HT1080 (cell line): Measurements from ENCODE around the gene DEAF1. TPM values are rescaled to one million over a fixed set of nuclear protein-coding genes. Genes with fewer than 3 reads are reported as not detected.
"Not testable (repeated sequence)": the region's sequence is repeated elsewhere in the genome, so short reads cannot be mapped to it uniquely, and the experiment has no call there.

Source experiments
- DNase-seq: peaks from one replicate; pipeline ENCODE4 v3.0.0-alpha.2; 2015; ENCODE audit warnings: low read depth
- total RNA-seq: library from RNA; depleted of rRNA; stranded (reverse); fragments of >200 nt; shearing (Covaris generic); gene quantifications from 2 replicates; pipeline ENCODE4 v1.2.3, GENCODE V29; 2014

Gene DEAF1
- total RNA-seq, 1 experiment from 2014 or later, result 64.5 TPM

GRCh38 chr11:653136-653535, 41.9 kb downstream of the DEAF1 start:
- not testable (repeated sequence) for DNase-seq

DNA sequence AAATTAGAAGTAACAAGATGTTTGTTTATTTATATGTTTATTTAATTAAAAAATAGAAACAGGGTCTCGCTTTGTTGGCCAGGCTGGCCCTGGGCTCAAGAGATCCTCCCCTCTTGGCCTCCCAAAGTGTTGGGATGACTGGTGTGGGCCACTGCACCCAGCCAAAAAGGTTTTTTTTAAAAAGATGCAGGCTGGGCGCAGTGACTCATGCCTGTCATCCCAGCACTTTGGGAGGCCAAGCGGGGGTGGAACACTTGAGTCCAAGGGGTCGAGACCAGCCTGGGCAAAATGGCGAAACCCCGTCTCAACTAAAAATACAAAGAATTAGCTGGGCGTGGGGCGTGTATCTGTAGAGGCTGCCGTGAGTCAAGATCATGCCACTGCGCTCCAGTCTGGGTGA, 44.5 kb downstream of the DEAF1 start:
- no peak for DNase-seq

GRCh38 chr11:647672-648158, 47.3 kb downstream of the DEAF1 start:
- not testable (repeated sequence) for DNase-seq

DNA sequence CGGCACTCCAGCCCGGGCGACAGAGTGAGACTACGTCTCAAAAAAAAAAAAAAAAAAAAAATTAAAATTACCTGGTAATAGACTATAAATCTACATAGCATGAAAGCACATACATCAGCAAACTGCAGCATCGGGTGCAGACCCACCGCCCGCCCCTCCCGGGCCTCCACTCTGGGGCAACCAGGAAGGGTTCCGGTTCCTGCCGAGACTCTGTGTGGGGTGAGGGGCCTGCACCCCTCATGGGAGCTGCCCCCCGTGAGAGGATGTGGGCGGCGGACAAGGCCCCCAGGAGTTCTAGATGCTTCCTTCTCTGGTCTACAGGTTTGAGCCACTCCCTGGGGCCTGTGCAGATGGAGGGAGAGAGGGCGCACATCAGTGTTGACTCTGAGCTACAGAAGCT, 48.8 kb downstream of the DEAF1 start:
- no peak for DNase-seq

DNA sequence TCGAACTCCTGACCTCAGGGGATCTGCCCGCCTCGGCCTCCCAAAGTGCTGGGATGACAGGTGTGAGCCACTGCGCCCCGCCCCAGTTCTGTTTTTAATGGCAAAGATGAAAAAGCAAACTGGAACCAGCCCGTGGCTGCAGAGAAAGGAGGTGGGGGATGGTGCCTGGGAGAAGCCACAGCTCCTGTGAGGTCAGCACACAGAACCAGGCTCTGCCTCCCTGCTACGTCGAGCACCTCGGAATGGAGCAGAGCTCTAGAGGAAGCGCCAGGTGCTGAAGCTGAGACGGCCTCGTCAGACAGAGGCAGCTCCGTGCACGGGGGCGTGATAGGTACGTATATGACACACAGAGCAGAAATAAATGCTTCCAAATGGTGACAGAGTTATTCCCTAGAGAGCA, 49.5 kb downstream of the DEAF1 start:
- no peak for DNase-seq

- no peak for DNase-seq
These were observed 50.9 kb downstream of the DEAF1 start for GRCh38 chr11:643849-644738.

DNA sequence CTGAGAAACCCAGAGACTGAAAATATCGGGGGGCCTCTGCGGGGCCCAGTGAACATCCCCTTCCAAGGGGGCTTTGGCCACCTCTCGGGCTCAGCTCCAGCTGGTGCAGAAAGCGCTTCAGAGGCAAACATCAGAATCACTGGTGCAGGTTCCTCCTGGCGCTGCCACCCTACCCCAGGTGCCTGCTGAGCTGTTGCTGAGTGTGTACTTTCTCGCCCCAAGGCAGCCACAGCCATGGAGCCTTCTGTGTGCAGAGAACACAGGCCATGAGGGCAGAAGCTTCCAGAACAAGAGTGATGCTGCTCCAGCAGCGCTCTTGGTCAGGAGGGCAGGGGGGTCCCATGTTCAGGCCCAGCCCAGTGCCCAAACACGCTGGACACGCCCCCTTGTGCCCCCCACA, 51.7 kb downstream of the DEAF1 start:
- no peak for DNase-seq

DNA sequence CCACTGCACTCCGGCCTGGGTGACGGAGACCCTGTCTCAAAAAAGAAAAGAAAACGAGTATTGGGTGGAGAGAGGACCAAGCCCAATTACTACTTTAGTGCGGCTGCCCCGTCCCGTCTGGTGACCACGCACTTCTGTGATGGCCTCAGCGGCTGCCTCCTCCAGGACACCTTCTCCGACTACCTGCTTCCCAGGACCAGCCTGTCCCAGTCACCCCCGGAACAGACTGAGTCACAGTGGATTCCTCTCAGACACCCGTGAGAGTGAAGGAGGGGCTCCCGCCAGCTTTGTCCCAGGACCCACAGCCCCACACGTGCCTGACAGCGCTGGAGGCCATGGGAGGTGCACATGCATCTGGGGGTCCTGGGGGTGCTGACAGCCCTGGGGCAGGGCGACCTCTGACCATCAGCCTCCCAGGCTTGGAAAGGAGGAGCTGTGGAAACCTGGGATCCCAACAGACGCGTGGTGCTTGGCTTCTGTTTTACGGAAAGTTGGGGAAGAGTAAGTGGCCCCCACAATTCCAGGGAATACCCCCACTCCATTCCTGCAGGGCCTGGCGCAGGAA, 53.1 kb downstream of the DEAF1 start:
- DNase-seq, result no peak

GRCh38 chr11:640021-640706, 54.9 kb downstream of the DEAF1 start:
- no peak for DNase-seq

GRCh38 chr11:639332-639955, 55.6 kb downstream of the DEAF1 start:
- DNase-seq, result no peak

GRCh38 chr11:638631-639331, 56.2 kb downstream of the DEAF1 start:
- DNase-seq, result no peak

- no peak for DNase-seq
These were observed 57.2 kb downstream of the DEAF1 start for GRCh38 chr11:637593-638521.

DNA sequence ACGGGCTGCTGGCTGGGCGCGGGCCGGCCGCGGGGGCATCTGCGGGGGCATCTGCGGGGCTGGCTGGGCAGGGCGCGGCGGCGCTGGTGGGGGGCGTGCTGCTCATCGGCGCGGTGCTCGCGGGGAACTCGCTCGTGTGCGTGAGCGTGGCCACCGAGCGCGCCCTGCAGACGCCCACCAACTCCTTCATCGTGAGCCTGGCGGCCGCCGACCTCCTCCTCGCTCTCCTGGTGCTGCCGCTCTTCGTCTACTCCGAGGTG, 57.8 kb downstream of the DEAF1 start:
- DNase-seq, result no peak

DNA sequence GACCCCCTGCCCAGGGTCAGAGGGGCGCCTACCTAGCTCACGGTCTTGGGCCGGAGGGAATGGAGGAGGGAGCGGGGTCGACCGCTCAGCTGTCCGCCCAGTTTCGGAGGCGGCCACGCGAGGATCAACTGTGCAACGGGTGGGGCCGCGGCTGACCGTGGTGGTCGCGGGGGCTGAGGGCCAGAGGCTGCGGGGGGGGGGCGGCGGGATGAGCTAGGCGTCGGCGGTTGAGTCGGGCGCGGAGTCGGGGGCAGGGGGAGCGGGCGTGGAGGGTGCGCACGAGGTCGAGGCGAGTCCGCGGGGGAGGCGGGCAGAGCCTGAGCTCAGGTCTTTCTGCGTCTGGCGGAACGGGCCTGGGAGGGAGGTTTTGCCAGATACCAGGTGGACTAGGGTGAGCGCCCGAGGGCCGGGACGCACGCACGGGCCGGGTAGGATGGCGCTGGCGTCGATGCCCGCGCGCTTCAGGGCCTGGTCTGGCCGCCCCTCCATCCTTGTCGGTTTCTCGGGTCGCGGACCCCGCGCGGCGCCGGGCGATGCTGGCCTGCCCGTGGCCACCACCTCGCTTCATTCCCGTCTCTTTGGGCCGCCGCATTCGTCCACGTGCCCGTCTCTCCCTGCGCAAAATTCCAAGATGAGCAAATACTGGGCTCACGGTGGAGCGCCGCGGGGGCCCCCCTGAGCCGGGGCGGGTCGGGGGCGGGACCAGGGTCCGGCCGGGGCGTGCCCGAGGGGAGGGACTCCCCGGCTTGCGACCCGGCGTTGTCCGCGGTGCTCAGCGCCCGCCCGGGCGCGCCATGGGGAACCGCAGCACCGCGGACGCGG, 58.3 kb downstream of the DEAF1 start, which contains the start of gene DRD4:
Gene DRD4, plus strand, starts transcription at position 759 of the 822 bp plus-strand sequence. Its CDS starts 36 bp downstream, at position 795.
- no peak for DNase-seq

DNA sequence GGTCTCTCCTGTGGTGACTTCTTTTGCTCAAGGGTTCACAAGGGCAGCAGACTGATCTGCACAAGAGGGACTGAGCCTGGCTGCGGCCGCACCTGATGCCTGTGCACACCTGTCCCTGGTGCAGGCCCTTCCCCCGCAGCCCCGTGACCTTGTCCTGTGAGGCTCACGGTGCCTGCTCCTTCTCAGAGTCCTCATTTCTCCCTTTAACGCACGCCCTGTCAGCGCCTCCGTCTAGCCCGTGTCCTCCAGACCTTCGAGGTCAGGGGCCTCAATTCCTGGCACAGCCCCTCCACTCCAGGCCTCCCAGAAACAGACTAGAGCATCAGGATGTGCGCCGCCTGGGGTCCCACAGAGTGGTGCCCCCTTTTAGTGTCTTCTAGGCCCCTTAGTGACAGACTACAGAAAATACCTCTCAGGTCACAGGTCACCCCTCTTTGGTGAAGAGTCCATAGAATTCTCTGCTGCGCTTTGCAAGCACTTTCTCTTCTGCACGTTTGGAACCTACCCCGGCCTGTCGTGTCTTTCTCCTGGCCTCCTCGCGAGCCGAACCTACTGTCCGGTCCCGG, 59.0 kb downstream of the DEAF1 start:
- DNase-seq, result no peak

GRCh38 chr11:630871-631270, 64.2 kb downstream of the DEAF1 start:
- no peak for DNase-seq

GRCh38 chr11:629237-629583, 65.8 kb downstream of the DEAF1 start:
- no peak for DNase-seq

DNA sequence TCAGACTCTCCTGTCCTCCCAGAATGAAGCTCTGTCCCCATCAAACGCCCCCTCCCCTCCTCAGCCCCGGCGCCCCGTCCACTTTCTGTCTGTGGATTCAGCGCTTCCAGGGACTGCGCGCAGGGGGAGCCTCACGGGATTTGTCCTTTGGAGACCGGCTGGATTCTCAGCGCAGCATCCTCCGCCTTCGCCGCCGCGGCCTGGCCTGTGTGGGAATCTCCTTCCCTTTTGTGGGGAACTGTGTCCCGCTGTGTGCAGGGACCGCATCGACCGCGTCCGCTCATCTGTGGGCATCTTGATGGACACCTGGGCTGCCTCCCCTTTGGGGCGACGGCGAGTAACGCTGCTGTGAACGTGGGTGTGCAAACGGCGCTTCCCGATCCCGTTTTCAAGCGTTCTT, 67.0 kb downstream of the DEAF1 start:
- no peak for DNase-seq

DNA sequence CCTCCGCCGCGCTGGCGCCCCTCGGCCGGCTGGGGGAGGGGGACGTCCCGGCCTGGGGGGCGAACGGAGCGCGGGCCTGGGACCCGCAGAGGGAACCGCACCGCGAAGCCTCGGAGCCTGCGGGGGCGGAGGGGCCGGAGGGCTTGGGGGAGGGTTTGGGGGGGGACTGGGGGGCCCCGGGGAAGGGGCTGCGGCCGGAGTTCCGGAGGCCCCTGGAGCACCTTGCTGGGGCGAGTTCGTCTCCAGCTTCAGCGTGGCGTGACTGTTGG, 67.8 kb downstream of the DEAF1 start:
- no peak for DNase-seq
